IMR-90 (cell line): ENCODE data around the gene BCL2L13. TPM values are rescaled to one million over a fixed set of nuclear protein-coding genes. Genes with fewer than 3 reads are reported as not detected.

Experiments used
- ATAC-seq: fragments of 200-7000 bp; cut with Tn5 transposase; 2 replicates; pipeline ENCODE4 v1.9.1; 2020; ENCODE audit warnings: low read depth, mild to moderate bottlenecking, moderate library complexity
- BruUV-seq: library from RNA; stranded (reverse); fragments of 400-500 nt; replicated peaks from 2 replicates; lab custom pipeline; 2021; lab: Mats Ljungman, UMichigan
- CTCF ChIA-PET: fragments of 300-600 bp; formaldehyde crosslinking; extraction: SDS; loops from one replicate; lab custom pipeline; 2021; ENCODE audit warnings: antibody characterized with exemption; lab: Yijun Ruan, JAX
- POLR2A ChIA-PET: fragments of 300-600 bp; sonication (Branson Sonifier 250); formaldehyde crosslinking; loops from one replicate; lab custom pipeline; 2022; ENCODE audit warnings: antibody characterized with exemption; ENCODE audit not compliant: unreplicated experiment; lab: Charles Lee
- DNase-seq: peaks from one replicate; pipeline ENCODE4 v3.0.0; 2013
- H2AFZ ChIP-seq: replicated peaks from 2 replicates; pipeline ENCODE3; 2013; ENCODE audit warnings: low read length, mild to moderate bottlenecking; ENCODE audit not compliant: poor library complexity
- H2AK5ac ChIP-seq: 2 replicates; pipeline ENCODE4 v1.6.1; 2013; ENCODE audit warnings: low read depth, low read length, inconsistent platforms
- H2AK9ac ChIP-seq: replicated peaks from 2 replicates; pipeline ENCODE3; 2013; ENCODE audit warnings: mild to moderate bottlenecking, low read depth, low read length, moderate library complexity; ENCODE audit not compliant: poor library complexity
- H2BK120ac ChIP-seq: 2 replicates; pipeline ENCODE4 v1.6.1; 2013; ENCODE audit warnings: low read depth, low read length, inconsistent platforms
- H2BK15ac ChIP-seq: 3 replicates; pipeline ENCODE4 v1.6.1; 2013; ENCODE audit warnings: low read depth, low read length, inconsistent platforms
- H2BK20ac ChIP-seq: 2 replicates; pipeline ENCODE4 v1.6.1; 2013; ENCODE audit warnings: low read depth, mild to moderate bottlenecking, inconsistent platforms, low read length, moderate library complexity
- H2BK5ac ChIP-seq: 2 replicates; pipeline ENCODE4 v1.6.1; 2013; ENCODE audit warnings: mild to moderate bottlenecking, low read depth, low read length, inconsistent platforms; ENCODE audit not compliant: poor library complexity, severe bottlenecking
- H3K14ac ChIP-seq: replicated peaks from 2 replicates; pipeline ENCODE4 v1.6.1; 2013; ENCODE audit warnings: low read depth, low read length, inconsistent platforms
- H3K18ac ChIP-seq: 2 replicates; pipeline ENCODE4 v1.6.1; 2013; ENCODE audit warnings: low read depth, low read length, control low read depth
- H3K23ac ChIP-seq: 2 replicates; pipeline ENCODE4 v1.6.1; 2013; ENCODE audit warnings: low read depth, low read length, inconsistent platforms
- H3K27ac ChIP-seq: 2 replicates; pipeline ENCODE4 v1.5.1; 2013; ENCODE audit warnings: mild to moderate bottlenecking, control low read depth, low read length; ENCODE audit not compliant: insufficient read depth
- H3K27me3 ChIP-seq: 2 replicates; pipeline ENCODE4 v1.6.1; 2013; ENCODE audit warnings: low read length; ENCODE audit not compliant: control insufficient read depth, insufficient read depth
- H3K36me3 ChIP-seq: 2 replicates; pipeline ENCODE4 v1.6.1; 2013; ENCODE audit warnings: low read length, mixed read lengths; ENCODE audit not compliant: control insufficient read depth, insufficient read depth
- H3K4ac ChIP-seq: 2 replicates; pipeline ENCODE4 v1.6.1; 2013; ENCODE audit warnings: low read depth, low read length, inconsistent platforms
- H3K4me1 ChIP-seq: 2 replicates; pipeline ENCODE4 v1.6.1; 2013; ENCODE audit warnings: low read length, mixed read lengths; ENCODE audit not compliant: control insufficient read depth, insufficient read depth
- H3K4me2 ChIP-seq: 2 replicates; pipeline ENCODE4 v1.6.1; 2013; ENCODE audit warnings: low read depth, mild to moderate bottlenecking, control low read depth, low read length, moderate library complexity
- H3K4me3 ChIP-seq: 2 replicates; pipeline ENCODE4 v1.5.1; 2013; ENCODE audit warnings: low read depth, mild to moderate bottlenecking, control low read depth, low read length, moderate library complexity; ENCODE audit not compliant: insufficient read depth
- H3K56ac ChIP-seq: 2 replicates; pipeline ENCODE4 v1.6.1; 2013; ENCODE audit warnings: low read length, inconsistent platforms; ENCODE audit not compliant: insufficient read depth; ENCODE audit errors: extremely low read depth
- H3K79me1 ChIP-seq, 2 experiments: 2 replicates each; pipeline ENCODE4 v1.6.1; 2013; ENCODE audit warnings: low read length in 2 of 2, inconsistent platforms in 1 of 2, low read depth in 1 of 2
- H3K9ac ChIP-seq: 2 replicates; pipeline ENCODE4 v1.6.1; 2013; ENCODE audit warnings: low read depth, low read length, control low read depth
- H3K9me1 ChIP-seq: 2 replicates; pipeline ENCODE4 v1.6.1; 2013; ENCODE audit warnings: low read length, inconsistent platforms; ENCODE audit not compliant: insufficient read depth
- H3K9me3 ChIP-seq: 2 replicates; pipeline ENCODE4 v1.6.1; 2013; ENCODE audit warnings: low read length; ENCODE audit not compliant: control insufficient read depth, insufficient read depth
- H4K20me1 ChIP-seq: 2 replicates; pipeline ENCODE4 v1.6.1; 2013; ENCODE audit warnings: low read length, inconsistent platforms; ENCODE audit not compliant: insufficient read depth
- H4K5ac ChIP-seq: 2 replicates; pipeline ENCODE4 v1.6.1; 2013; ENCODE audit warnings: mild to moderate bottlenecking, low read depth, low read length, control low read depth
- H4K8ac ChIP-seq, 2 experiments: 2 replicates each; pipeline ENCODE4 v1.6.1; 2013; ENCODE audit warnings: low read depth in 2 of 2, low read length in 2 of 2, control low read depth in 1 of 2, inconsistent platforms in 1 of 2
- H4K91ac ChIP-seq: 2 replicates; pipeline ENCODE4 v1.6.1; 2013; ENCODE audit warnings: low read depth, low read length, inconsistent platforms; ENCODE audit not compliant: insufficient read depth
- BHLHE40 ChIP-seq: fragments of 150-350 bp; IDR thresholded peaks from 2 replicates; pipeline ENCODE4 v1.6.1; 2016; ENCODE audit warnings: mild to moderate bottlenecking, low read depth, low read length
- CEBPB ChIP-seq: IDR thresholded peaks from 2 replicates; pipeline ENCODE4 v1.6.1; 2012; ENCODE audit warnings: low read depth, low read length, improper control_type of control experiment
- CHD1 ChIP-seq: IDR thresholded peaks from 2 replicates; pipeline ENCODE4 v1.6.1; 2012; ENCODE audit warnings: low read depth, low read length, improper control_type of control experiment
- CTCF ChIP-seq: conservative IDR thresholded peaks from 2 replicates; pipeline ENCODE4 v1.5.1; 2012; ENCODE audit warnings: mild to moderate bottlenecking, low read depth, low read length, improper control_type of control experiment
- ELK1 ChIP-seq: fragments of 150-350 bp; IDR thresholded peaks from 2 replicates; pipeline ENCODE4 v1.6.1; 2016; ENCODE audit warnings: low read depth, mild to moderate bottlenecking, low read length, moderate library complexity, borderline replicate concordance
- FOS ChIP-seq: fragments of 150-350 bp; IDR thresholded peaks from 2 replicates; pipeline ENCODE4 v1.6.1; 2016; ENCODE audit warnings: low read depth, low read length
- MAFK ChIP-seq: IDR thresholded peaks from 2 replicates; pipeline ENCODE4 v1.6.1; 2012; ENCODE audit warnings: low read depth, low read length, improper control_type of control experiment
- MAZ ChIP-seq: IDR thresholded peaks from 2 replicates; pipeline ENCODE4 v1.6.1; 2012; ENCODE audit warnings: low read depth, mild to moderate bottlenecking, low read length, improper control_type of control experiment, moderate library complexity, borderline replicate concordance
- MXI1 ChIP-seq: IDR thresholded peaks from 2 replicates; pipeline ENCODE4 v1.6.1; 2012; ENCODE audit warnings: low read depth, mild to moderate bottlenecking, low read length, moderate library complexity, borderline replicate concordance
- NFE2L2 ChIP-seq: fragments of 150-350 bp; IDR thresholded peaks from 2 replicates; pipeline ENCODE4 v1.6.1; 2016; ENCODE audit warnings: low read depth, mild to moderate bottlenecking, low read length
- POLR2A ChIP-seq: IDR thresholded peaks from 2 replicates; pipeline ENCODE4 v1.6.1; 2012; ENCODE audit warnings: mild to moderate bottlenecking, low read depth, low read length
- RAD21 ChIP-seq: IDR thresholded peaks from 2 replicates; pipeline ENCODE4 v1.6.1; 2012; ENCODE audit warnings: low read length, improper control_type of control experiment
- RCOR1 ChIP-seq: IDR thresholded peaks from 2 replicates; pipeline ENCODE4 v1.6.1; 2012; ENCODE audit warnings: mild to moderate bottlenecking, low read length, improper control_type of control experiment; ENCODE audit not compliant: insufficient replicate concordance
- RFX5 ChIP-seq: IDR thresholded peaks from 2 replicates; pipeline ENCODE4 v1.8.0; 2012; ENCODE audit warnings: low read depth, mild to moderate bottlenecking, low read length, moderate library complexity
- SMC3 ChIP-seq: fragments of 150-350 bp; IDR thresholded peaks from 2 replicates; pipeline ENCODE4 v1.6.1; 2016; ENCODE audit warnings: low read depth, mild to moderate bottlenecking, antibody characterized with exemption, low read length, moderate library complexity
- USF2 ChIP-seq: fragments of 150-350 bp; IDR thresholded peaks from 2 replicates; pipeline ENCODE4 v1.6.1; 2017; ENCODE audit warnings: mild to moderate bottlenecking, antibody characterized with exemption, low read length, low read depth
- WGBS, 2 experiments: methylation state at CpG; one replicate each; pipeline versions ENCODE4 v1.1.5 to v1.1.7; 2013; ENCODE audit warnings: missing lambda C conversion rate in 2 of 2; ENCODE audit not compliant: insufficient read length in 1 of 2; ENCODE audit errors: extremely low coverage in 2 of 2; 5-methylcytosine and 5-hydroxymethylcytosine counted together
- dilution Hi-C: fragments of 300-500 bp; cut with HindIII; formaldehyde crosslinking; loops from one replicate; pipeline ENCODE4 v1.14.3; 2018; ENCODE audit warnings: low sequenced_read_pairs; ENCODE audit not compliant: unreplicated experiment
- in situ Hi-C: fragments of 300-500 bp; cut with MboI; formaldehyde crosslinking; loops from 3 replicates; pipeline ENCODE4 v1.14.3; 2019; ENCODE audit warnings: low sequenced_read_pairs, inconsistent platforms, mixed read lengths
- intact Hi-C: fragments of 100-400 bp; cut with micrococcal nuclease; formaldehyde crosslinking; loops from 2 replicates; pipeline ENCODE4 v1.10.0; 2022
- polyA plus RNA-seq, 3 experiments: library from polyadenylated mRNA; depleted of rRNA; stranded (reverse); fragments of >200 nt; gene quantifications; 2 replicates each; pipeline ENCODE4 v1.2.3, GENCODE V29; 2012; ENCODE audit warnings: low replicate concordance in 1 of 3
- total RNA-seq: library from RNA; depleted of rRNA; stranded (reverse); fragments of >200 nt; gene quantifications from 2 replicates; pipeline ENCODE4 v1.2.3, GENCODE V29; 2012

Gene BCL2L13
- total and polyA plus RNA-seq, 2 of the 4 experiments (the other 2 are of a cell fraction), result 42.6 to 86.7 TPM

GRCh38 chr22:17598318-17598717, 40.2 kb upstream of the BCL2L13 start:
- no peaks in the 10 kb centered on the region for H3K4me1 ChIP-seq
- no peaks in the 10 kb centered on the region for H3K27me3 ChIP-seq
- no peak overlapping the region for H2AK5ac ChIP-seq
- H3K56ac ChIP-seq, result no peak overlapping the region
- intact Hi-C loops, result no loop called here
- ChIA-PET CTCF (no interaction called here), POLR2A (no interaction called here)
- H3K4ac ChIP-seq, result no peak overlapping the region
- H2AK9ac ChIP-seq, result no peak overlapping the region
- peaks cover 7 to 33% of the 10 kb centered on the region in 2 experiments for H3K79me1 ChIP-seq
- 100% methylated on average over 4 of the region's 4 CpGs; no CpG with 5 or more reads in 1 of the 2 experiments for WGBS, 2 experiments
- H2BK120ac ChIP-seq, result no peak overlapping the region
- no peak for ATAC-seq
- H3K23ac ChIP-seq, result no peak overlapping the region
- H4K91ac ChIP-seq, result no peak overlapping the region
- no peak overlapping the region for H3K18ac ChIP-seq
- no peak for DNase-seq
- H3K9ac ChIP-seq, result no peak overlapping the region
- H3K36me3 ChIP-seq, result peaks cover 52% of the 10 kb centered on the region
- H3K9me3 ChIP-seq, result no peaks in the 10 kb centered on the region
- H3K14ac ChIP-seq, result no peak overlapping the region
- no peak overlapping the region for H4K8ac ChIP-seq
- no peak overlapping the region for H2BK5ac ChIP-seq
- BruUV-seq, result no TSS peak
- in situ Hi-C loops, result no loop called here
- H2BK15ac ChIP-seq, result no peak overlapping the region
- dilution Hi-C loops, result no loop called here
- H3K4me2 ChIP-seq, result no peak overlapping the region
- H3K27ac ChIP-seq, result no peak overlapping the region
- TF ChIP-seq CTCF (no peak), POLR2A (no peak), MAFK (no peak), CEBPB (no peak), FOS (no peak), CHD1 (no peak), USF2 (no peak), RFX5 (no peak), RCOR1 (no peak), RAD21 (no peak), ELK1 (no peak), MXI1 (no peak), SMC3 (no peak), BHLHE40 (no peak), NFE2L2 (no peak), MAZ (no peak)
- peaks cover 10% of the 10 kb centered on the region for H3K9me1 ChIP-seq
- H4K5ac ChIP-seq, result no peak overlapping the region
- H2BK20ac ChIP-seq, result no peak overlapping the region
- no peak overlapping the region for H3K4me3 ChIP-seq
- peaks cover 13% of the 10 kb centered on the region; the same call in 1 of the 2 replicates for H4K20me1 ChIP-seq
- H2AFZ ChIP-seq, result no peak overlapping the region
